Epidermal melanocyte (primary cell): ENCODE measurements around the gene MT1X.
"Not testable (repeated sequence)": the region's sequence is repeated elsewhere in the genome, so short reads cannot be mapped to it uniquely, and the experiment has no call there.

ENCODE experiments used
- DNase-seq: peaks from one replicate; pipeline ENCODE4 v3.0.0; 2011; ENCODE audit warnings: low spot score; ENCODE audit not compliant: insufficient read length

The MT1X gene

GRCh38 chr16:56653218-56653617 lies 29.1 kb upstream of the MT1X start:
- DNase-seq = no peak

- no peak for DNase-seq
Observed at GRCh38 chr16:56657555-56658326, 24.5 kb upstream of the MT1X start, which contains the start of gene MT1F. Gene MT1F, plus strand, starts transcription at chr16:56657959. Its CDS starts 100 bp downstream, at chr16:56658059.

- DNase-seq = no peak
Observed at GRCh38 chr16:56658327-56658875, 23.9 kb upstream of the MT1X start.

GRCh38 chr16:56662357-56663354 lies 19.6 kb upstream of the MT1X start:
- no peak for DNase-seq

- no peak for DNase-seq
Observed at GRCh38 chr16:56664506-56664905, 17.8 kb upstream of the MT1X start.

GRCh38 chr16:56665286-56666261 lies 16.7 kb upstream of the MT1X start:
- DNase-seq = not testable (repeated sequence)

- no peak for DNase-seq
Observed at GRCh38 chr16:56667581-56668571, 14.4 kb upstream of the MT1X start, which contains the start of gene MT1G. Gene MT1G, minus strand, starts transcription at chr16:56668065. Its CDS starts 72 bp downstream, at chr16:56667993.

- DNase-seq = no peak
Observed at GRCh38 chr16:56669005-56669839, 13.0 kb upstream of the MT1X start, which contains the start of gene MT1H. Gene MT1H, plus strand, starts transcription at chr16:56669814. Its CDS starts 71 bp downstream, at chr16:56669885.

- DNase-seq = no peak
Observed at GRCh38 chr16:56669840-56670619, 12.2 kb upstream of the MT1X start.

GRCh38 chr16:56670620-56670934 lies 11.7 kb upstream of the MT1X start:
- DNase-seq = no peak

- not testable (repeated sequence) for DNase-seq
Observed at GRCh38 chr16:56671691-56672090, 10.6 kb upstream of the MT1X start.

- not testable (repeated sequence) for DNase-seq
Observed at GRCh38 chr16:56672171-56672570, 10.1 kb upstream of the MT1X start.

GRCh38 chr16:56672761-56673536 lies 9.3 kb upstream of the MT1X start:
- DNase-seq = no peak

- DNase-seq = no peak
Observed at GRCh38 chr16:56673921-56674320, 8.3 kb upstream of the MT1X start.

- not testable (repeated sequence) for DNase-seq
Observed at GRCh38 chr16:56674570-56674969, 7.7 kb upstream of the MT1X start.

- DNase-seq = no peak
Observed at GRCh38 chr16:56675685-56676210, 6.5 kb upstream of the MT1X start.

- no peak for DNase-seq
Observed at GRCh38 chr16:56677474-56677873, 4.8 kb upstream of the MT1X start.
